Fibroblast of lung (primary cell): Measurements from ENCODE around the gene LRRC18. TPM values are rescaled to one million over a fixed set of nuclear protein-coding genes. Genes with fewer than 3 reads are reported as not detected.

Experiments used
- DNase-seq, 2 donors: peaks; one replicate each; pipeline versions ENCODE4 v3.0.0 to v3.0.0-alpha.2; 2010; ENCODE audit warnings: low read depth in 2 of 2
- H2AFZ ChIP-seq: 2 replicates; pipeline ENCODE4 v1.5.1; 2012; ENCODE audit warnings: low read length, control low read depth, inconsistent platforms
- H3K27ac ChIP-seq: 2 replicates; pipeline ENCODE4 v1.5.1; 2011; ENCODE audit warnings: low read length, control low read depth; ENCODE audit not compliant: insufficient read depth
- H3K27me3 ChIP-seq: 2 replicates; pipeline ENCODE4 v1.5.1; 2011; ENCODE audit warnings: mild to moderate bottlenecking, low read length; ENCODE audit not compliant: control insufficient read depth, insufficient read depth
- H3K36me3 ChIP-seq: 2 replicates; pipeline ENCODE4 v1.5.1; 2011; ENCODE audit warnings: low read length; ENCODE audit not compliant: control insufficient read depth, insufficient read depth
- H3K4me1 ChIP-seq: 2 replicates; pipeline ENCODE4 v1.5.1; 2011; ENCODE audit warnings: low read length; ENCODE audit not compliant: control insufficient read depth, insufficient read depth; ENCODE audit errors: extremely low read depth
- H3K4me2 ChIP-seq: 2 replicates; pipeline ENCODE4 v1.5.1; 2011; ENCODE audit warnings: low read length, control low read depth; ENCODE audit not compliant: insufficient read depth; ENCODE audit errors: extremely low read depth
- H3K4me3 ChIP-seq, 4 experiments: fragments of 200-600 bp in 1 of 4; sonication (generic) in 1 of 4; replicated peaks in 1 of 4; 2 replicates each; pipeline ENCODE4 v1.5.1; 2011 to 2016; ENCODE audit warnings: low read length in 4 of 4, low read depth in 3 of 4, mild to moderate bottlenecking in 3 of 4, control low read depth in 2 of 4, inconsistent platforms in 1 of 4, mixed read lengths in 1 of 4; ENCODE audit not compliant: insufficient read depth in 1 of 4; ENCODE audit errors: control extremely low read depth in 1 of 4
- H3K79me2 ChIP-seq: 2 replicates; pipeline ENCODE4 v1.5.1; 2012; ENCODE audit warnings: mild to moderate bottlenecking, low read length, inconsistent platforms; ENCODE audit not compliant: control insufficient read depth, insufficient read depth
- H3K9ac ChIP-seq: 2 replicates; pipeline ENCODE4 v1.5.1; 2011; ENCODE audit warnings: mild to moderate bottlenecking, low read length, control low read depth; ENCODE audit not compliant: insufficient read depth
- H3K9me3 ChIP-seq: 2 replicates; pipeline ENCODE4 v1.5.1; 2012; ENCODE audit warnings: low read depth, low read length; ENCODE audit not compliant: control insufficient read depth, insufficient read depth
- H4K20me1 ChIP-seq: 2 replicates; pipeline ENCODE4 v1.5.1; 2011; ENCODE audit warnings: low read length; ENCODE audit not compliant: control insufficient read depth, insufficient read depth; ENCODE audit errors: extremely low read depth
- EZH2 ChIP-seq: IDR thresholded peaks from 2 replicates; pipeline ENCODE4 v1.5.1; 2012; ENCODE audit warnings: low read length, control low read depth, mild to moderate bottlenecking; ENCODE audit errors: missing control alignments
- polyA plus RNA-seq, 2 donors: library from polyadenylated mRNA; depleted of rRNA in 1 of 2; stranded (reverse) in 1 of 2; unstranded in 1 of 2; fragments of >200 nt; gene quantifications; 2 replicates each; pipeline ENCODE4 v1.2.1, GENCODE V29; 2011 to 2012; ENCODE audit warnings: missing spikeins in 1 of 2
- total RNA-seq: library from RNA; depleted of rRNA; stranded (reverse); fragments of >200 nt; gene quantifications from 2 replicates; pipeline ENCODE4 v1.2.1, GENCODE V29; 2014
- TF ChIP-seq, protein P1 (sequence below), 2 donors: IDR thresholded peaks in 1 of 2; conservative IDR thresholded peaks in 1 of 2; 1 replicate in 1 of 2; 2 replicates in 1 of 2; pipeline ENCODE4 v1.5.1; 2011 to 2012; ENCODE audit warnings: low read length in 2 of 2, control low read depth in 1 of 2, inconsistent platforms in 1 of 2, low read depth in 1 of 2, mild to moderate bottlenecking in 1 of 2

LRRC18 gene
- total and polyA plus RNA-seq, 2 donors (not counting 1 experiment from before 2014, with no cell fraction given), result 0.66 TPM; not detected in 1

DNA sequence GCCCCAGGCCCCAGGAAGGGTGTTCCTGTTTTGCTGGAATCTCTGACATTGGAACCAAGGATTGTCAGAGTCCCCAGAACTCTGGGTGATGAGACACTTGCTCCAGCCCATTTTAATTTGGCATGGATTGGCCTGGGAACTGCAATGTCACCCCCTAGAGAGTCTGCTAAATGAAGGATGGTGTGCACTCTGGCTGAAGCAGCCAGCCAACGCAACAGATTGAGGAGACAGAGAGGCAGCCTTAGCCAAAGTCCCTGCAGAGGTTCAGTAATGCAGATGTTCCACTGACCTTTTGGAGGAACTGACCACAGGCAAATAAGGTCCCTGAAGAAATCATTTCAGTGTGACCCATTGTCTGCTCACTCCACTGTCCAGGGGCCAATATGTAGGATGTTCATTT is 13.4 kb downstream of the LRRC18 start:
- TF ChIP-seq, protein P1, sequence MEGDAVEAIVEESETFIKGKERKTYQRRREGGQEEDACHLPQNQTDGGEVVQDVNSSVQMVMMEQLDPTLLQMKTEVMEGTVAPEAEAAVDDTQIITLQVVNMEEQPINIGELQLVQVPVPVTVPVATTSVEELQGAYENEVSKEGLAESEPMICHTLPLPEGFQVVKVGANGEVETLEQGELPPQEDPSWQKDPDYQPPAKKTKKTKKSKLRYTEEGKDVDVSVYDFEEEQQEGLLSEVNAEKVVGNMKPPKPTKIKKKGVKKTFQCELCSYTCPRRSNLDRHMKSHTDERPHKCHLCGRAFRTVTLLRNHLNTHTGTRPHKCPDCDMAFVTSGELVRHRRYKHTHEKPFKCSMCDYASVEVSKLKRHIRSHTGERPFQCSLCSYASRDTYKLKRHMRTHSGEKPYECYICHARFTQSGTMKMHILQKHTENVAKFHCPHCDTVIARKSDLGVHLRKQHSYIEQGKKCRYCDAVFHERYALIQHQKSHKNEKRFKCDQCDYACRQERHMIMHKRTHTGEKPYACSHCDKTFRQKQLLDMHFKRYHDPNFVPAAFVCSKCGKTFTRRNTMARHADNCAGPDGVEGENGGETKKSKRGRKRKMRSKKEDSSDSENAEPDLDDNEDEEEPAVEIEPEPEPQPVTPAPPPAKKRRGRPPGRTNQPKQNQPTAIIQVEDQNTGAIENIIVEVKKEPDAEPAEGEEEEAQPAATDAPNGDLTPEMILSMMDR (conservative IDR thresholded peaks at IDR 0.05 in 1 of 2, IDR thresholded peaks at IDR 0.05 in 1 of 2; ENCODE audit: low read depth in 1 of 2, low read length in 2 of 2), result no peak
- TF ChIP-seq EZH2, result no peak

DNA sequence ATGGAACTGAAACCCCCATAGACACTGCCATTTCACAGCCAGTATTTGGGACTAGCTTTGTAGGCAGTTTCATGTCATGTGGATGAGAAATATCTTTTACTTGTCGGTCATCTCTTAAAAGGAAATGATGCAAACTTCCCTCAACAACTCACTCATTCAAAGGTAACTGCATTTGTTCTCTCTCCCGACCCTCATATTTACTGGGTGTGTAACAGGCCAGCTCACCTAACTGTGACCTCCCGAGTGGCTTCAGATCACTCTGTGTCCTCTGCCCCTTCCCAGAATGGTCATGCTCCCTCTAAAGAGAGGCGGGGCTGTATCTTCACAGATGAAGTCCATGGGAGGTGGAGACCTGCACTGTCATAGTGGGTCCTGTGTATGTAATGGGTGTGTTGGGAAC is 14.7 kb downstream of the LRRC18 start:
- TF ChIP-seq EZH2, result no peak
- TF ChIP-seq, protein P1 (conservative IDR thresholded peaks at IDR 0.05 in 1 of 2, IDR thresholded peaks at IDR 0.05 in 1 of 2; ENCODE audit: low read depth in 1 of 2, low read length in 2 of 2), result no peak
- Histone ChIP-seq H3K9ac (no peak overlapping the region), H3K4me3 (no peak overlapping the region), H3K27ac (no peak overlapping the region), H3K4me1 (no peaks in the 10 kb centered on the region), H3K9me3 (no peaks in the 10 kb centered on the region), H3K27me3 (no peaks in the 10 kb centered on the region), H2AFZ (no peak overlapping the region), H4K20me1 (peaks cover 1% of the 10 kb centered on the region), H3K36me3 (no peaks in the 10 kb centered on the region), H3K4me2 (no peak overlapping the region), H3K79me2 (no peaks in the 10 kb centered on the region)
- DNase-seq, result no peak

More for the DNA sequence above, 13.4 kb downstream of the LRRC18 start:
- Histone ChIP-seq H3K4me2 (no peak overlapping the region), H2AFZ (no peak overlapping the region), H3K79me2 (no peaks in the 10 kb centered on the region), H3K4me3 (no peak overlapping the region), H3K9me3 (no peaks in the 10 kb centered on the region), H3K36me3 (no peaks in the 10 kb centered on the region), H3K27ac (no peak overlapping the region), H3K27me3 (no peaks in the 10 kb centered on the region), H3K9ac (no peak overlapping the region), H4K20me1 (peaks cover 1% of the 10 kb centered on the region), H3K4me1 (no peaks in the 10 kb centered on the region)
- DNase-seq, result no peak

DNA sequence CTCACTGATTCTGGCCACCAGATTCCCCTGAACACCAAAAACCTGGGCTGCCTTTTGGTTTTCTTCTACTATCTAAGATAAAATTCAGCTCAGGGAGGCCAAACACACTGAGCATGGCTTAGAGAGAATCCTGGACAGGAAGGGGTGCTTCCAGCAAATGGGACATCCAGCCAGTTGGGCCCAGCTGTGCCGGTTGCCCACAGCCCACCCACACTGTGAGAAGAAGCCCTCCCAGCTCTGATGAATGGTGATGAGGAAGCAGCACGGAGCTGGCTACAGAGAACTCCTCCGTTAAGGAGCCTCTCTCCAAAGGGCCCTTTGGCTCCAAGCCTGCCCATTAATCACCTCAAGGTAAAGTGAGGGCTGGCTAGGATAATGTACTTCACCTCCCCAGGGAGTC is 15.9 kb downstream of the LRRC18 start:
- no peaks in the 10 kb centered on the region for H3K79me2 ChIP-seq
- H3K27me3 ChIP-seq, result no peaks in the 10 kb centered on the region
- no peaks in the 10 kb centered on the region for H3K4me1 ChIP-seq
- no peaks in the 10 kb centered on the region for H3K9me3 ChIP-seq
- DNase-seq, result no peak
- H3K4me2 ChIP-seq, result no peak overlapping the region
- peaks cover 1% of the 10 kb centered on the region for H4K20me1 ChIP-seq
- no peak overlapping the region for H3K4me3 ChIP-seq
- TF ChIP-seq, protein P1 (conservative IDR thresholded peaks at IDR 0.05 in 1 of 2, IDR thresholded peaks at IDR 0.05 in 1 of 2; ENCODE audit: low read depth in 1 of 2, low read length in 2 of 2), result no peak
- no peak for TF ChIP-seq EZH2
- no peak overlapping the region for H3K9ac ChIP-seq
- no peaks in the 10 kb centered on the region for H3K36me3 ChIP-seq
- no peak overlapping the region for H3K27ac ChIP-seq
- no peak overlapping the region for H2AFZ ChIP-seq
